T47D (cell line): ENCODE results near the gene SLC22A25.

Experiments used
- DNase-seq, 2 experiments: peaks; one replicate each; pipeline versions ENCODE4 v3.0.0 to v3.0.0-alpha.2; 2011 to 2012; ENCODE audit warnings: low read depth in 1 of 2, low spot score in 1 of 2
- JUND ChIP-seq: IDR thresholded peaks from 2 replicates; pipeline ENCODE4 v1.6.1; 2012; ENCODE audit warnings: low read depth
- in situ Hi-C: cut with HindIII; loops from 2 replicates; pipeline ENCODE4 v1.10.0; 2016; ENCODE audit warnings: low sequenced_read_pairs, low pct_unique_long_range_greater_than_20kb

Gene SLC22A25

GRCh38 chr11:63212742-63213141 lies 30.7 kb downstream of the SLC22A25 start:
- in situ Hi-C loops = no loop called here
- TF ChIP-seq JUND = no peak
- DNase-seq = peak; percentile 23 to 59

GRCh38 chr11:63210111-63210510 lies 33.3 kb downstream of the SLC22A25 start:
- no peak for TF ChIP-seq JUND
- in situ Hi-C loops = no loop called here
- no peak for DNase-seq
